Neural cell (in vitro differentiated cells): ENCODE results near the gene UTP20. TPM values are rescaled to one million over a fixed set of nuclear protein-coding genes. Genes with fewer than 3 reads are reported as not detected.

Experiments
- H2AFZ ChIP-seq: fragments of 200-600, 300-800 bp; sonication (generic), shearing (Covaris generic); 2 replicates; pipeline ENCODE4 v1.6.0; 2014; ENCODE audit warnings: low read depth, mild to moderate bottlenecking, antibody characterized with exemption, low read length, moderate library complexity
- H3F3A ChIP-seq: fragments of 200-600 bp; shearing (Covaris generic); 2 replicates; pipeline ENCODE4 v1.6.1; 2016; ENCODE audit warnings: mild to moderate bottlenecking, moderate library complexity, mixed read lengths, antibody characterized with exemption, low read length; ENCODE audit not compliant: insufficient read depth, poor library complexity, severe bottlenecking
- H3K27ac ChIP-seq: fragments of 200-600, 300-800 bp; sonication (generic), shearing (Covaris generic); 2 replicates; pipeline ENCODE4 v1.5.1; 2014; ENCODE audit warnings: mild to moderate bottlenecking, low read length, moderate library complexity
- H3K27me3 ChIP-seq: fragments of 300-800, 200-600 bp; sonication (generic), shearing (Covaris generic); 2 replicates; pipeline ENCODE4 v1.6.0; 2014; ENCODE audit warnings: mild to moderate bottlenecking, low read depth, low read length, moderate library complexity; ENCODE audit not compliant: insufficient read depth
- H3K36me3 ChIP-seq: fragments of 300-800, 200-600 bp; sonication (generic), shearing (Covaris generic); 2 replicates; pipeline ENCODE4 v1.5.1; 2014; ENCODE audit warnings: mild to moderate bottlenecking, antibody characterized with exemption, low read length, moderate library complexity; ENCODE audit not compliant: insufficient read depth
- H3K4me2 ChIP-seq: fragments of 300-800, 200-600 bp; sonication (generic), shearing (Covaris generic); 2 replicates; pipeline ENCODE4 v1.6.0; 2014; ENCODE audit warnings: mild to moderate bottlenecking, low read length
- H3K4me3 ChIP-seq: fragments of 300-800, 200-600 bp; sonication (generic), shearing (Covaris generic); 2 replicates; pipeline ENCODE4 v1.5.1; 2014; ENCODE audit warnings: mild to moderate bottlenecking, low read length, moderate library complexity
- H3K79me2 ChIP-seq: fragments of 200-600 bp; shearing (Covaris generic); replicated peaks from 2 replicates; pipeline ENCODE4 v1.6.0; 2014; ENCODE audit warnings: mild to moderate bottlenecking, low read length, moderate library complexity; ENCODE audit not compliant: insufficient read depth
- H3K9ac ChIP-seq: fragments of 300-800, 200-600 bp; sonication (generic), shearing (Covaris generic); 2 replicates; pipeline ENCODE4 v1.6.1; 2016; ENCODE audit warnings: mild to moderate bottlenecking, low read length, mixed read lengths
- H3K9me2 ChIP-seq: fragments of 200-600 bp; shearing (Covaris generic); 2 replicates; pipeline ENCODE4 v1.6.1; 2016; ENCODE audit warnings: mild to moderate bottlenecking, low read length, mixed read lengths; ENCODE audit not compliant: insufficient read depth
- H3K9me3 ChIP-seq: fragments of 200-600, 300-800 bp; sonication (generic), shearing (Covaris generic); 2 replicates; pipeline ENCODE4 v1.6.1; 2016; ENCODE audit warnings: mild to moderate bottlenecking, mixed run types, low read length, moderate library complexity, mixed read lengths
- H4K20me1 ChIP-seq: fragments of 200-600 bp; shearing (Covaris generic); 2 replicates; pipeline ENCODE4 v1.6.1; 2016; ENCODE audit warnings: mild to moderate bottlenecking, mixed run types; ENCODE audit not compliant: insufficient read depth
- EP300 ChIP-seq: fragments of 450-650 bp; conservative IDR thresholded peaks from 2 replicates; pipeline ENCODE4 v1.6.1; 2014; ENCODE audit warnings: antibody characterized with exemption, mild to moderate bottlenecking, moderate library complexity; ENCODE audit not compliant: poor library complexity, severe bottlenecking
- EZH2 ChIP-seq: fragments of 200-600, 300-800 bp; shearing (Covaris generic), sonication (generic); IDR thresholded peaks from 2 replicates; pipeline ENCODE4 v1.6.1; 2014; ENCODE audit warnings: antibody characterized with exemption, low read length, borderline replicate concordance, mild to moderate bottlenecking; ENCODE audit not compliant: insufficient read depth, poor library complexity, severe bottlenecking
- MXI1 ChIP-seq: fragments of 450-650 bp; conservative IDR thresholded peaks from 2 replicates; pipeline ENCODE4 v1.6.1; 2014; ENCODE audit warnings: antibody characterized with exemption, mild to moderate bottlenecking; ENCODE audit not compliant: poor library complexity, severe bottlenecking
- POLR2AphosphoS5 ChIP-seq: IDR thresholded peaks from 2 replicates; pipeline ENCODE4 v1.6.1; 2012
- RAD21 ChIP-seq: fragments of 450-650 bp; conservative IDR thresholded peaks from 2 replicates; pipeline ENCODE4 v1.6.1; 2014; ENCODE audit warnings: antibody characterized with exemption, mild to moderate bottlenecking, moderate library complexity
- SMC3 ChIP-seq: fragments of 450-650 bp; conservative IDR thresholded peaks from 2 replicates; pipeline ENCODE4 v1.6.1; 2014; ENCODE audit warnings: antibody characterized with exemption, mild to moderate bottlenecking, moderate library complexity; ENCODE audit not compliant: poor library complexity
- TAF1 ChIP-seq: IDR thresholded peaks from 2 replicates; pipeline ENCODE4 v1.6.1; 2012; ENCODE audit warnings: low read depth
- polyA plus RNA-seq: library from polyadenylated mRNA; depleted of rRNA; stranded (reverse); fragments of >200 nt; gene quantifications from 2 replicates; pipeline ENCODE4 v1.2.3, GENCODE V29; 2014
- TF ChIP-seq, protein P1 (sequence below): fragments of 450-650 bp; IDR thresholded peaks from 2 replicates; pipeline ENCODE4 v1.5.1; 2014; ENCODE audit warnings: antibody characterized with exemption, mild to moderate bottlenecking, moderate library complexity; ENCODE audit not compliant: poor library complexity, severe bottlenecking
- TF ChIP-seq, protein P2 (sequence below): IDR thresholded peaks from 2 replicates; pipeline ENCODE4 v1.6.1; 2012; ENCODE audit warnings: borderline replicate concordance

UTP20 gene
- polyA plus RNA-seq, 1 donor from 2014 or later = 2.6 TPM

DNA sequence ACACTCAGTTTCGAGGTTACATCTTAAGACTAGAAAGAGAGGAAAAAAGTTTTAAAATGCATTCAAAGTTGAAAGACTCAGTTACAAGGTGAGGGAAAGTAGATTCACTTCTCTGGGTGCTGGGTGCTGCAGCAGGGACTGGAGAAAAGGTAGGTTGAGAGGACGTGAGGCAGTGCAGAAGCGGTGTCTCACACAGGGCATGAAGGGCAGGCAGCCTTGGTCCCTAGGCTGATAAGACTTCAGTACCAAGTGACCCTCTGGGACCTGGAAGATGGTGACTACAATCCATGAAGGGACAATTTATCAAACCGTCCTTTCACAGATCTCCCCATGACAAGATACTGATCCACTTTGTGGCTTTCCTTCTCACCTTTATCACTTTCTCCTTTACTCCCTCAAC lies 22.5 kb upstream of the UTP20 start:
- Histone ChIP-seq H3K9ac (no peak overlapping the region), H3K79me2 (no peaks in the 10 kb centered on the region), H3K9me2 (no peaks in the 10 kb centered on the region), H3K9me3 (no peaks in the 10 kb centered on the region), H3F3A (no peaks in the 10 kb centered on the region), H3K4me2 (no peak overlapping the region), H4K20me1 (no peaks in the 10 kb centered on the region), H3K4me3 (no peak overlapping the region), H3K27ac (no peak overlapping the region), H2AFZ (no peak overlapping the region), H3K27me3 (no peaks in the 10 kb centered on the region), H3K36me3 (no peaks in the 10 kb centered on the region)
- TF ChIP-seq POLR2AphosphoS5 (no peak), SMC3 (no peak), TAF1 (no peak), RAD21 (no peak), EZH2 (no peak), MXI1 (no peak), EP300 (no peak)
- TF ChIP-seq, protein P1, sequence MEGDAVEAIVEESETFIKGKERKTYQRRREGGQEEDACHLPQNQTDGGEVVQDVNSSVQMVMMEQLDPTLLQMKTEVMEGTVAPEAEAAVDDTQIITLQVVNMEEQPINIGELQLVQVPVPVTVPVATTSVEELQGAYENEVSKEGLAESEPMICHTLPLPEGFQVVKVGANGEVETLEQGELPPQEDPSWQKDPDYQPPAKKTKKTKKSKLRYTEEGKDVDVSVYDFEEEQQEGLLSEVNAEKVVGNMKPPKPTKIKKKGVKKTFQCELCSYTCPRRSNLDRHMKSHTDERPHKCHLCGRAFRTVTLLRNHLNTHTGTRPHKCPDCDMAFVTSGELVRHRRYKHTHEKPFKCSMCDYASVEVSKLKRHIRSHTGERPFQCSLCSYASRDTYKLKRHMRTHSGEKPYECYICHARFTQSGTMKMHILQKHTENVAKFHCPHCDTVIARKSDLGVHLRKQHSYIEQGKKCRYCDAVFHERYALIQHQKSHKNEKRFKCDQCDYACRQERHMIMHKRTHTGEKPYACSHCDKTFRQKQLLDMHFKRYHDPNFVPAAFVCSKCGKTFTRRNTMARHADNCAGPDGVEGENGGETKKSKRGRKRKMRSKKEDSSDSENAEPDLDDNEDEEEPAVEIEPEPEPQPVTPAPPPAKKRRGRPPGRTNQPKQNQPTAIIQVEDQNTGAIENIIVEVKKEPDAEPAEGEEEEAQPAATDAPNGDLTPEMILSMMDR = no peak
- TF ChIP-seq, protein P2, sequence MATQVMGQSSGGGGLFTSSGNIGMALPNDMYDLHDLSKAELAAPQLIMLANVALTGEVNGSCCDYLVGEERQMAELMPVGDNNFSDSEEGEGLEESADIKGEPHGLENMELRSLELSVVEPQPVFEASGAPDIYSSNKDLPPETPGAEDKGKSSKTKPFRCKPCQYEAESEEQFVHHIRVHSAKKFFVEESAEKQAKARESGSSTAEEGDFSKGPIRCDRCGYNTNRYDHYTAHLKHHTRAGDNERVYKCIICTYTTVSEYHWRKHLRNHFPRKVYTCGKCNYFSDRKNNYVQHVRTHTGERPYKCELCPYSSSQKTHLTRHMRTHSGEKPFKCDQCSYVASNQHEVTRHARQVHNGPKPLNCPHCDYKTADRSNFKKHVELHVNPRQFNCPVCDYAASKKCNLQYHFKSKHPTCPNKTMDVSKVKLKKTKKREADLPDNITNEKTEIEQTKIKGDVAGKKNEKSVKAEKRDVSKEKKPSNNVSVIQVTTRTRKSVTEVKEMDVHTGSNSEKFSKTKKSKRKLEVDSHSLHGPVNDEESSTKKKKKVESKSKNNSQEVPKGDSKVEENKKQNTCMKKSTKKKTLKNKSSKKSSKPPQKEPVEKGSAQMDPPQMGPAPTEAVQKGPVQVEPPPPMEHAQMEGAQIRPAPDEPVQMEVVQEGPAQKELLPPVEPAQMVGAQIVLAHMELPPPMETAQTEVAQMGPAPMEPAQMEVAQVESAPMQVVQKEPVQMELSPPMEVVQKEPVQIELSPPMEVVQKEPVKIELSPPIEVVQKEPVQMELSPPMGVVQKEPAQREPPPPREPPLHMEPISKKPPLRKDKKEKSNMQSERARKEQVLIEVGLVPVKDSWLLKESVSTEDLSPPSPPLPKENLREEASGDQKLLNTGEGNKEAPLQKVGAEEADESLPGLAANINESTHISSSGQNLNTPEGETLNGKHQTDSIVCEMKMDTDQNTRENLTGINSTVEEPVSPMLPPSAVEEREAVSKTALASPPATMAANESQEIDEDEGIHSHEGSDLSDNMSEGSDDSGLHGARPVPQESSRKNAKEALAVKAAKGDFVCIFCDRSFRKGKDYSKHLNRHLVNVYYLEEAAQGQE = no peak

DNA sequence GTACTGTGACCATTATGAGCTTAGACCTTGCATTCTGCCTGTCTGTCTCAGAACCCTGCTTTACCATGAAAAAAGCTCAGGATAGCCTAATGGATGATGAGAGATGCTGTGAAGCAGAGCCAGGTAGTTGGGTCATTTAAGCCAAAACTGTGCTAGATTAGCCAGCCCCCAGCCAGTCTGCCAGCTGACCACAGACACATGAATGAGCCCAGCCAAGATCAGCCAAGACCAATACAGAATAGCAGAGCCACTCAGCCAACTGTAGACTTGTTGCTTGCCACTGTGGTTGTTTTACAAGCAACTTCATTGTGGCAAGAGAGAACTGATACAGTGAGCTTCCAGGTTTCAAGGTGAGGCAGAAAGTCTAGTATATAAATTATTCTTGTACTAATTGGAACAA lies 12.8 kb upstream of the UTP20 start:
- Histone ChIP-seq H3K4me3 (no peak overlapping the region), H3K9ac (no peak overlapping the region), H2AFZ (no peak overlapping the region), H3K79me2 (no peaks in the 10 kb centered on the region), H3K36me3 (no peaks in the 10 kb centered on the region), H3K27ac (no peak overlapping the region), H3K9me3 (no peaks in the 10 kb centered on the region), H3F3A (no peaks in the 10 kb centered on the region), H4K20me1 (no peaks in the 10 kb centered on the region), H3K9me2 (no peaks in the 10 kb centered on the region), H3K4me2 (no peak overlapping the region), H3K27me3 (no peaks in the 10 kb centered on the region)
- TF ChIP-seq, protein P2 = no peak
- no peak for TF ChIP-seq TAF1
